ENCODE results near the gene CCNJL. TPM values are rescaled to one million over a fixed set of nuclear protein-coding genes. Genes with fewer than 3 reads are reported as not detected.
A peak's percentile ranks its signal among the peaks of the same experiment; 100 is the strongest.

CCNJL gene
- total RNA-seq, 1 donor = 0.27 TPM

GRCh38 chr5:160333721-160334120, 21.4 kb upstream of the CCNJL start:
- no peak overlapping the region for H3K4me3 ChIP-seq (ENCODE audit: low read depth, low read length)
- TF ChIP-seq, protein P1, sequence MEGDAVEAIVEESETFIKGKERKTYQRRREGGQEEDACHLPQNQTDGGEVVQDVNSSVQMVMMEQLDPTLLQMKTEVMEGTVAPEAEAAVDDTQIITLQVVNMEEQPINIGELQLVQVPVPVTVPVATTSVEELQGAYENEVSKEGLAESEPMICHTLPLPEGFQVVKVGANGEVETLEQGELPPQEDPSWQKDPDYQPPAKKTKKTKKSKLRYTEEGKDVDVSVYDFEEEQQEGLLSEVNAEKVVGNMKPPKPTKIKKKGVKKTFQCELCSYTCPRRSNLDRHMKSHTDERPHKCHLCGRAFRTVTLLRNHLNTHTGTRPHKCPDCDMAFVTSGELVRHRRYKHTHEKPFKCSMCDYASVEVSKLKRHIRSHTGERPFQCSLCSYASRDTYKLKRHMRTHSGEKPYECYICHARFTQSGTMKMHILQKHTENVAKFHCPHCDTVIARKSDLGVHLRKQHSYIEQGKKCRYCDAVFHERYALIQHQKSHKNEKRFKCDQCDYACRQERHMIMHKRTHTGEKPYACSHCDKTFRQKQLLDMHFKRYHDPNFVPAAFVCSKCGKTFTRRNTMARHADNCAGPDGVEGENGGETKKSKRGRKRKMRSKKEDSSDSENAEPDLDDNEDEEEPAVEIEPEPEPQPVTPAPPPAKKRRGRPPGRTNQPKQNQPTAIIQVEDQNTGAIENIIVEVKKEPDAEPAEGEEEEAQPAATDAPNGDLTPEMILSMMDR (IDR thresholded peaks at IDR 0.05; ENCODE audit: insufficient read depth, low read length) = no peak
- DNase-seq (ENCODE audit: low read depth) = peak; percentile 58

GRCh38 chr5:160330212-160330611, 17.8 kb upstream of the CCNJL start:
- no peak for DNase-seq (ENCODE audit: low read depth)
- TF ChIP-seq, protein P1 (IDR thresholded peaks at IDR 0.05; ENCODE audit: insufficient read depth, low read length) = no peak
- no peak overlapping the region for H3K4me3 ChIP-seq (ENCODE audit: low read depth, low read length)

- TF ChIP-seq, protein P1 (IDR thresholded peaks at IDR 0.05; ENCODE audit: insufficient read depth, low read length) = no peak
- DNase-seq (ENCODE audit: low read depth) = no peak
- no peak overlapping the region for H3K4me3 ChIP-seq (ENCODE audit: low read depth, low read length)
These were observed 15.5 kb upstream of the CCNJL start for GRCh38 chr5:160327818-160328217.

- no peak for DNase-seq (ENCODE audit: low read depth)
- TF ChIP-seq, protein P1 (IDR thresholded peaks at IDR 0.05; ENCODE audit: insufficient read depth, low read length) = no peak
- H3K4me3 ChIP-seq (ENCODE audit: low read depth, low read length) = no peak overlapping the region
These were observed 14.6 kb upstream of the CCNJL start for GRCh38 chr5:160326981-160327380.

GRCh38 chr5:160325716-160326115, 13.4 kb upstream of the CCNJL start:
- TF ChIP-seq, protein P1 (IDR thresholded peaks at IDR 0.05; ENCODE audit: insufficient read depth, low read length) = no peak

GRCh38 chr5:160324886-160325285, 12.5 kb upstream of the CCNJL start:
- TF ChIP-seq, protein P1 (IDR thresholded peaks at IDR 0.05; ENCODE audit: insufficient read depth, low read length) = no peak
- DNase-seq (ENCODE audit: low read depth) = no peak

More at GRCh38 chr5:160325716-160326115, 13.4 kb upstream of the CCNJL start:
- no peak overlapping the region for H3K4me3 ChIP-seq (ENCODE audit: low read depth, low read length)
- DNase-seq (ENCODE audit: low read depth) = no peak

GRCh38 chr5:160318409-160318808, 6.0 kb upstream of the CCNJL start:
- no peak for DNase-seq (ENCODE audit: low read depth)
- no peak overlapping the region for H3K4me3 ChIP-seq (ENCODE audit: low read depth, low read length)
- TF ChIP-seq, protein P1 (IDR thresholded peaks at IDR 0.05; ENCODE audit: insufficient read depth, low read length) = no peak

More at GRCh38 chr5:160324886-160325285, 12.5 kb upstream of the CCNJL start:
- no peak overlapping the region for H3K4me3 ChIP-seq (ENCODE audit: low read depth, low read length)
